ENCODE data around the gene C1orf159.
A peak's percentile ranks its signal among the peaks of the same experiment; 100 is the strongest.
"Not testable (repeated sequence)": the region's sequence is repeated elsewhere in the genome, so short reads cannot be mapped to it uniquely, and the experiment has no call there.

The C1orf159 gene

DNA sequence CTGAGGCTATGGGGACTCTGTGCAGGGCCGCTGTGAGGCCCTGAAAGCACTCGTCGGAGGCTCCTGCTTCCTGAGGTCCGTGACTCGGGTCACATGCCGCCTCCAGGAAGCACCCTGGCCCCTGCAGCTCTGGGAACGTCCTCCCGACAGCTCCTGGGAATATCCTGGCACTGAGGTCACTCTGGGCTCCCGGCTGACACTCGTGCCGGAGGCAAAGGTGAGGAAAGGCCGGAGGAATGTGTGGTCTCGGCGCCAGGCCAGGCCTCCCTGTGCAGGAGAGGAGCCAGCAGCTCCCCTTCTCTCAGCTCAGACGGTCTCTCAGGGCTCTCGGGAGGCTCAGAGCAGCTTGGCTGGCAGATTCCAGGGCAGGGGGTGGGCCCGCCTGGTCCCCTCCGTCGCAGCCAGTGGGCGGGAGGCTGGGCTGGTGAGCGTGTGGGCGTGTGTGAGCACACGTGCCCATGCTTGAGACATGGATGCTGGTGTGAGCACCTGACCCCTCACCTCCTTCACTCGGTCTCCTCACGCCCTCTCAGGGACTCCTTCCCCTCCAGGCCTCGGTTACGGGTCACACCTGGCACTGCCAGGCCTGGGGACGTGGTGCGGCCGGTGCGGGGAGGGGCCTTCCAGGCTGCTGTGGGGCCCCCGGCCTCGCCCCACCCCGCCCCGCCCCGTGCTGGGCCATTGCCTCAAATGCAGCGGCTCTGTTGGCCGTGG lies 36.3 kb downstream of the C1orf159 start:
- H3K9me3 ChIP-seq, result no peaks in the 10 kb centered on the region
- peaks cover 0 to 14% (median 13%) of the 10 kb centered on the region in 4 donors for H3K4me1 ChIP-seq
- peaks cover 0 to 17% of the 10 kb centered on the region in 2 donors for H3K27me3 ChIP-seq
- peak overlapping the region in 1 of 2 donors; percentile 1 for H3K27ac ChIP-seq
- intact Hi-C loops (cut with DNase I; ENCODE audit: low total_unique reads), result no loop called here
- peak overlapping the region; percentile 32 to 50 for H3K4me3 ChIP-seq
- DNase-seq, result peak; percentile 24 to 78
- H3K36me3 ChIP-seq, result peaks cover 0 to 28% (median 0%) of the 10 kb centered on the region in 3 donors
- TF ChIP-seq, protein P1, sequence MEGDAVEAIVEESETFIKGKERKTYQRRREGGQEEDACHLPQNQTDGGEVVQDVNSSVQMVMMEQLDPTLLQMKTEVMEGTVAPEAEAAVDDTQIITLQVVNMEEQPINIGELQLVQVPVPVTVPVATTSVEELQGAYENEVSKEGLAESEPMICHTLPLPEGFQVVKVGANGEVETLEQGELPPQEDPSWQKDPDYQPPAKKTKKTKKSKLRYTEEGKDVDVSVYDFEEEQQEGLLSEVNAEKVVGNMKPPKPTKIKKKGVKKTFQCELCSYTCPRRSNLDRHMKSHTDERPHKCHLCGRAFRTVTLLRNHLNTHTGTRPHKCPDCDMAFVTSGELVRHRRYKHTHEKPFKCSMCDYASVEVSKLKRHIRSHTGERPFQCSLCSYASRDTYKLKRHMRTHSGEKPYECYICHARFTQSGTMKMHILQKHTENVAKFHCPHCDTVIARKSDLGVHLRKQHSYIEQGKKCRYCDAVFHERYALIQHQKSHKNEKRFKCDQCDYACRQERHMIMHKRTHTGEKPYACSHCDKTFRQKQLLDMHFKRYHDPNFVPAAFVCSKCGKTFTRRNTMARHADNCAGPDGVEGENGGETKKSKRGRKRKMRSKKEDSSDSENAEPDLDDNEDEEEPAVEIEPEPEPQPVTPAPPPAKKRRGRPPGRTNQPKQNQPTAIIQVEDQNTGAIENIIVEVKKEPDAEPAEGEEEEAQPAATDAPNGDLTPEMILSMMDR (IDR thresholded peaks at IDR 0.05), result no peak

DNA sequence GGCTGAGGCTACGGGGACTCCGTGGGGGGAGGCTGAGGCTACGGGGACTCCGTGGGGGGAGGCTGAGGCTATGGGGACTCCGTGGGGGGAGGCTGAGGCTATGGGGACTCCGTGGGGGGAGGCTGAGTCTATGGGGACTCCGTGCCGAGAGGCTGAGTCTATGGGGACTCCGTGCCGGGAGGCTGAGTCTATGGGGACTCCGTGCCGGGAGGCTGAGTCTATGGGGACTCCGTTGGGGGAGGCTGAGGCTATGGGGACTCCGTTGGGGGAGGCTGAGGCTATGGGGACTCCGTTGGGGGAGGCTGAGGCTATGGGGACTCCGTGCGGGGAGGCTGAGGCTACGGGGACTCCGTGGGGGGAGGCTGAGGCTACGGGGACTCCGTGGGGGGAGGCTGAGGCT lies 38.5 kb downstream of the C1orf159 start:
- H3K9me3 ChIP-seq; H3K27ac ChIP-seq; intact Hi-C loops (cut with DNase I; ENCODE audit: low total_unique reads); H3K36me3 ChIP-seq; H3K4me3 ChIP-seq: not testable (repeated sequence)
- peaks cover 0 to 39% of the 10 kb centered on the region in 2 donors for H3K27me3 ChIP-seq
- DNase-seq, result peak in 1 of 2 donors; percentile 6
- H3K4me1 ChIP-seq, result peaks cover 0 to 26% (median 13%) of the 10 kb centered on the region in 4 donors

DNA sequence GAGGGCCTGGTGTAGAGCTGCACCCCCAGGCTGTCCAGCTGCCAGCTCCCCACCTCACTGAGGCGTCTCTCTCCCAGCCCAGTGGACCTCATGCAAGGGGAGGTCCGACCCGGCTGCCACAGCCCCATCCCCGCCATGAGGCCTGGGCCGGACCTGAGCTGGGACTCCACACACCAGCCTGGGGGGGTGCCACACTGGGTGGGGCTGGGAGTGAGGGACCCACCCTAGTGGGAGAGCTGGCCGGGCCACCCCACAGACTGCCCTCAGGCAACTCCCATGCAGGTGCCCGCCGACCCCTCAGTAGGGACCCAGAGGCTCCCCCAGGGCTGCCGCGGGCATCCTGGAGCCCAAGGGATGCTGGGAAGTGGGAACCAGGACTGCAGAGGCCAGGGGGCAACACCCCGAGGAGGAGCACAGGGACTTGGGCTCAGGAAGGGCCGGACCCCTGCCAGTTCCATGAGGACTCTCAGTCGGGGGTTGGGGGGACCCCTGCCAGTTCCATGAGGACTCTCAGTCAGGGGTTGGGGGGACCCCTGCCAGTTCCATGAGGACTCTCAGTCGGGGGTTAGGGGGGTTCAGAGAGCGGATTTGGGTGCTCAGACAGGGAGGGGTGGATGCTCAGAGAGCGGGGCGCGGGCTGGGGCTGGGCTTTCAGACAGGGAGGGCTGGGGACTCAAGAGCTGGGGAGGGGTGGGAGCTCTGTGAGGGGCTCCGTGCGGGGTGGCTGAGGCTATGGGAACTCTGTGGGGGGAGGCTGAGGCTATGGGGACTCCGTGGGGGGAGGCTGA lies 40.5 kb downstream of the C1orf159 start:
- Histone ChIP-seq H3K27ac (no peak overlapping the region), H3K4me1 (peaks cover 0 to 32% (median 12%) of the 10 kb centered on the region in 4 donors), H3K9me3 (no peaks in the 10 kb centered on the region), H3K36me3 (no peaks in the 10 kb centered on the region), H3K27me3 (peaks cover 0 to 60% of the 10 kb centered on the region in 2 donors), H3K4me3 (no peak overlapping the region)
- DNase-seq, result no peak
- TF ChIP-seq, protein P1 (IDR thresholded peaks at IDR 0.05), result no peak
- intact Hi-C loops (cut with DNase I; ENCODE audit: low total_unique reads), result no loop called here

DNA sequence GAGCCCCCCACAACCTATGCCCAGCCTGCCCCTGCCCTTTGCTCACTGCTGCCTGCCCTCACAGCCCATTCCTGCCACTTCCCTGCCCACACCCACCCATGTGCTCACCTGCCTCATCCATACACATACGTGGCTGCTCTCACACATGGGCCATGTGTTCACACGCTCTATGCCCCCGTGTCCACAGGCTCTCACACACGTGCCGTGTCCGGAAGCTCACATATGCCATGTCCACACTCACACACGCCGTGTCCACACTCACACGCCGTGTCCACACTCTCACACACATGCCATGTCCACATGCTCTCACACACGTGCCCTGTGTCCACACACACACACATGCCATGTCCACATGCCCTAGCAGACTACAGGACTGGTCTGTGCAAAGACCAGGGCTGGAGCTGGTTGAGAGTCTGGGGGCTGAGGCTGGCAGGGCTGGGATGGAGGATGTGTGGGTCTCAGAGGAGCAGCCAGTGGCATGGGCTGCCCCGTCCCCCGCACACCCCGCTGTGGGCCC lies 41.2 kb downstream of the C1orf159 start:
- H3K27me3 ChIP-seq, result peaks cover 0 to 66% of the 10 kb centered on the region in 2 donors
- no peak overlapping the region for H3K27ac ChIP-seq
- TF ChIP-seq, protein P1 (IDR thresholded peaks at IDR 0.05), result no peak
- intact Hi-C loops (cut with DNase I; ENCODE audit: low total_unique reads), result loop anchor here (5.0 kb wide), 1 partner anchor 47 kb away; no protein-coding TSS in a partner anchor
- H3K4me3 ChIP-seq, result no peak overlapping the region
- H3K9me3 ChIP-seq, result no peaks in the 10 kb centered on the region
- H3K4me1 ChIP-seq, result peaks cover 0 to 28% (median 5%) of the 10 kb centered on the region in 4 donors
- no peaks in the 10 kb centered on the region for H3K36me3 ChIP-seq
- DNase-seq, result no peak

DNA sequence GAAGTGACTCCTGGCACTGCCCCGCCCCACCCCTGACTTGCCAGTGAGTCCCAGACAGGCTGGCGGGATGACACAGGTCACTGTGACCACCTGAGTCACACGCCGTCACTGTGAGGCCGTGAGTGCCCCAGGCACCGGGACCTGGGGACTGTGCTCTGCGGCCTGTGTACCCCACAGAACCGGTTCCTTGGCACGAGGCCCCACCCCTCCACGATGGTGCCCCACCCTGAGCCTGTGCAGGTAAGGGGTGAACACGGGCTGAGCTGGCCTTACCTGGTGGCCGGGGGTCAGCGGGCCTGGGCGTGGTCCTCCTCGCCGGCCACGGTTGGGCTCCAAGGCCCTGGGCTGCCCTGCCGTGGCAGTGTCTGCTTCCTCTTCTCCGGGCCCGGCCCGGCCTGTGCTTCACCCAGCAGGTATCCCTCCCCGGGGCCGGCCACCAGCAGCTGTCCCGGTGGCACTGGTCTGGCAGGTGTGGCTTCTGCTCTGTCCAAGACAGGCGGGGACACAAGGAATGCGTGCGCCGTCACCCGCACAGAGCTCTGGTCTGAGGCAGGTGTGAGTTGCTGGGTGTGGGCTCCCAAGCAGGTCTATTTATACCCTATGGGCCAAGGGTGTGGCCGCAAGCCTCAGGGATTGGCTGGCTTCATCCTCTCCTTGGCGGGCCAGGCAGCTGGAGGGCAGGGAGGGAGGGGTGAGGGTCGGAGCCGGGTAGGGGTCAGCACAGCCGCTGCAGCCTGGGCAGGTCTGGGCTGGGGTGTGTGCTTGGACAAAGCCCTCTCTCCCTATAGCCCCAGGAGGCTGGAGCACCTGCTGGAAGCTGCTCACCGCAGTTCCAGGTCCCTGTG lies 41.9 kb downstream of the C1orf159 start, which contains the start of gene RNF223:
TSS of gene RNF223 (minus strand) at position 564 of the 845 bp plus-strand sequence. CDS start 1,740 bp downstream, outside the sequence.
- intact Hi-C loops (cut with DNase I; ENCODE audit: low total_unique reads), result loop anchor here (5.0 kb wide), 1 partner anchor 47 kb away; no protein-coding TSS in a partner anchor
- H3K4me3 ChIP-seq, result no peak within 1 kb of the TSS
- no peak within 1 kb of the TSS for H3K27ac ChIP-seq
- H3K36me3 ChIP-seq, result no peaks in the 10 kb centered on the region
- H3K9me3 ChIP-seq, result no peaks in the 10 kb centered on the region
- H3K27me3 ChIP-seq, result peaks cover 0 to 70% of the 10 kb centered on the region in 2 donors
- H3K4me1 ChIP-seq, result peaks cover 0 to 30% (median 7%) of the 10 kb centered on the region in 4 donors
- DNase-seq, result no peak
- TF ChIP-seq, protein P1 (IDR thresholded peaks at IDR 0.05), result no peak

Data from tibial artery (tissue), 4 donors.